A673 (cell line): Measurements from ENCODE around the gene TCF20. TPM values are rescaled to one million over a fixed set of nuclear protein-coding genes. Genes with fewer than 3 reads are reported as not detected.

Experiments used
- BruUV-seq: library from RNA; stranded (reverse); fragments of 400-500 nt; replicated peaks from 2 replicates; lab custom pipeline; 2021; lab: Mats Ljungman, UMichigan
- CTCF ChIA-PET: fragments of 300-600 bp; sonication (Branson Sonifier 250); formaldehyde crosslinking; loops from one replicate; lab custom pipeline; 2022; ENCODE audit warnings: antibody characterized with exemption; lab: Charles Lee
- POLR2A ChIA-PET: fragments of 300-600 bp; sonication (Branson Sonifier 250); formaldehyde crosslinking; loops from one replicate; lab custom pipeline; 2022; ENCODE audit warnings: antibody characterized with exemption; ENCODE audit not compliant: low non-redundant PET; lab: Charles Lee
- DNase-seq: peaks from one replicate; pipeline ENCODE4 v3.0.0-alpha.2; 2015; ENCODE audit warnings: low spot score
- H3K27ac ChIP-seq: fragments of 200-600 bp; sonication (generic); 2 replicates; pipeline ENCODE4 v1.5.1; 2016; ENCODE audit warnings: mixed run types, low read depth, mild to moderate bottlenecking, mixed read lengths, antibody characterized with exemption, low read length; ENCODE audit not compliant: poor library complexity, severe bottlenecking
- H3K27me3 ChIP-seq: fragments of 200-600 bp; sonication (generic); replicated peaks from 2 replicates; pipeline ENCODE4 v1.6.1; 2017; ENCODE audit warnings: mixed run types, low read depth, mild to moderate bottlenecking, mixed read lengths, antibody characterized with exemption, low read length; ENCODE audit not compliant: insufficient read depth, poor library complexity
- H3K36me3 ChIP-seq: fragments of 200-600 bp; sonication (generic); 2 replicates; pipeline ENCODE4 v1.6.1; 2016; ENCODE audit warnings: mixed run types, mild to moderate bottlenecking, mixed read lengths, antibody characterized with exemption, low read length; ENCODE audit not compliant: insufficient read depth, poor library complexity, severe bottlenecking
- H3K4me1 ChIP-seq: fragments of 200-600 bp; sonication (generic); 2 replicates; pipeline ENCODE4 v1.6.1; 2017; ENCODE audit warnings: mixed run types, mild to moderate bottlenecking, mixed read lengths, antibody characterized with exemption, low read length; ENCODE audit not compliant: insufficient read depth, poor library complexity, severe bottlenecking
- H3K4me3 ChIP-seq: fragments of 200-600 bp; sonication (generic); 2 replicates; pipeline ENCODE4 v1.5.1; 2016; ENCODE audit warnings: low read depth, mixed run types, mild to moderate bottlenecking, mixed read lengths, low read length; ENCODE audit not compliant: poor library complexity, severe bottlenecking
- H3K9me3 ChIP-seq: fragments of 200-600 bp; sonication (generic); 2 replicates; pipeline ENCODE4 v1.6.1; 2016; ENCODE audit warnings: mixed run types, low read depth, mild to moderate bottlenecking, mixed read lengths, antibody characterized with exemption, low read length; ENCODE audit not compliant: poor library complexity, severe bottlenecking
- EZH2 ChIP-seq: fragments of 200-600 bp; sonication (generic); IDR thresholded peaks from 2 replicates; pipeline ENCODE4 v1.6.1; 2017; ENCODE audit warnings: borderline replicate concordance, low read depth, mild to moderate bottlenecking, mixed read lengths, antibody characterized with exemption, low read length; ENCODE audit not compliant: poor library complexity, severe bottlenecking
- intact Hi-C: fragments of 100-400 bp; cut with micrococcal nuclease; formaldehyde crosslinking; loops from one replicate; pipeline ENCODE4 v1.10.0; 2022; ENCODE audit not compliant: unreplicated experiment
- total RNA-seq: library from RNA; stranded (reverse); gene quantifications from 2 replicates; pipeline ENCODE4 v1.2.3, GENCODE V29; 2021
- TF ChIP-seq, protein P1 (sequence below): fragments of 300-800, 200-600 bp; sonication (generic); conservative IDR thresholded peaks from 2 replicates; pipeline ENCODE4 v1.5.1; 2017; ENCODE audit warnings: low read depth, mild to moderate bottlenecking, antibody characterized with exemption, low read length, moderate library complexity, mixed read lengths

Gene TCF20
- total RNA-seq, 1 experiment from 2014 or later = 69.3 TPM

DNA sequence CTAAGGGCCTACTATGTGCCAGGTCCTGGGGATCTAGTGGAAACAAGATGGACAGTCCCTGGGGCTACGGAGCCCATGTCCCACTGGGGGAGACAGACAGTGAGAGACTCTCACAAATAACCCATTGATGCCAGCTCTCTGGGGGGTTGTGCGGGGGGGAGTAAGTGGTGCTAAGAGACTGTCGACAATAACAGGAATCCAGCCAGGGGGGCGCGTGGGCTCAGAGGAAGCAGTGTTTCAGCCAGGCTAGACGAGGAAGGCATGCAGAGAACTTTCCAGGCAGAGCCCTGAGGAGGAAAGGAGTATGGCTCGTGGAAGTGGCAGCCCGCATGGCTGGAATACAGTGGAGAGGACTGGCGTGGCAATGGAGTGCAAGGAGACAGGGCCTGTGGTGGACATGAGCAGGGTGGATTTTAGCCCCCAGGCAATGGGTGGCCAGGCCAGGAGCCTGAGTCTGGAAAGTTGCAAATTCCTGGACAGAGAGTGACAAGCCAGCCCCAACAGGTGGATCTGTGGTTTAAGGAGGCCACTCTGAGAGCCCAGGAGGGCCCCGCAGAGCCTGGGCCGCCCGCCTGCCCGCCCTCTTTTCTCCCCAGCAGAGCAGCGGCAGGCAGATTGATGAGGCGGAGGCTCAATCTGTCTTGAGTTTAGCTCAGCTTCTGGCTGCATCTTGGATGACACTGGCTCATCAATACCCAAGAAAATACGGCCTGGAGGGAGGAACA is 40.0 kb upstream of the TCF20 start:
- BruUV-seq = no TSS peak
- no peak for TF ChIP-seq EZH2
- TF ChIP-seq, protein P1, sequence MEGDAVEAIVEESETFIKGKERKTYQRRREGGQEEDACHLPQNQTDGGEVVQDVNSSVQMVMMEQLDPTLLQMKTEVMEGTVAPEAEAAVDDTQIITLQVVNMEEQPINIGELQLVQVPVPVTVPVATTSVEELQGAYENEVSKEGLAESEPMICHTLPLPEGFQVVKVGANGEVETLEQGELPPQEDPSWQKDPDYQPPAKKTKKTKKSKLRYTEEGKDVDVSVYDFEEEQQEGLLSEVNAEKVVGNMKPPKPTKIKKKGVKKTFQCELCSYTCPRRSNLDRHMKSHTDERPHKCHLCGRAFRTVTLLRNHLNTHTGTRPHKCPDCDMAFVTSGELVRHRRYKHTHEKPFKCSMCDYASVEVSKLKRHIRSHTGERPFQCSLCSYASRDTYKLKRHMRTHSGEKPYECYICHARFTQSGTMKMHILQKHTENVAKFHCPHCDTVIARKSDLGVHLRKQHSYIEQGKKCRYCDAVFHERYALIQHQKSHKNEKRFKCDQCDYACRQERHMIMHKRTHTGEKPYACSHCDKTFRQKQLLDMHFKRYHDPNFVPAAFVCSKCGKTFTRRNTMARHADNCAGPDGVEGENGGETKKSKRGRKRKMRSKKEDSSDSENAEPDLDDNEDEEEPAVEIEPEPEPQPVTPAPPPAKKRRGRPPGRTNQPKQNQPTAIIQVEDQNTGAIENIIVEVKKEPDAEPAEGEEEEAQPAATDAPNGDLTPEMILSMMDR = no peak
- ChIA-PET CTCF (no interaction called here), POLR2A (no interaction called here)
- Histone ChIP-seq H3K27me3 (no peaks in the 10 kb centered on the region), H3K36me3 (no peaks in the 10 kb centered on the region), H3K4me1 (peaks cover 48% of the 10 kb centered on the region), H3K27ac (peak overlapping the region; percentile 20), H3K9me3 (no peaks in the 10 kb centered on the region), H3K4me3 (no peak overlapping the region)
- DNase-seq = peak; percentile 67
- intact Hi-C loops = no loop called here

DNA sequence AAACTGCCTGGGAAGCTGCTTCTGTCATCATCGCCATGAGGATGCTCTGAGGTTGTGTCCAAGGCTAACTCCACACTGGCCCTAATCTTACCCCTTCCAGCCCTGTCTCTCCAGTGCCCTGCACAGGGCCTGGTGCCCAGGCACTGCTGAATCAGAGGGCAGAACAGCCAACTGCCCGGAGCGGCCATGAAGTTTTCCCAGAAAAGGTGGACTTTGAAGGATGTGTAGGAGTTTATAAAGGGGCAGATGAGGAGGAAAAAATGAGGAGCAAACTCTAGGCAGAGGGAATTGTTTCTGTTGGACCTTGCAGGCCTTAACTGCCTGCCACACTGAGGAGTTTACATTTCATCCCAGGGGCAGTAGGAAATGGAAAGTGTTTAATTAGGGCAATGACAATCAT is 39.4 kb upstream of the TCF20 start:
- intact Hi-C loops = no loop called here
- H3K36me3 ChIP-seq = no peaks in the 10 kb centered on the region
- CTCF ChIA-PET = no interaction called here

DNA sequence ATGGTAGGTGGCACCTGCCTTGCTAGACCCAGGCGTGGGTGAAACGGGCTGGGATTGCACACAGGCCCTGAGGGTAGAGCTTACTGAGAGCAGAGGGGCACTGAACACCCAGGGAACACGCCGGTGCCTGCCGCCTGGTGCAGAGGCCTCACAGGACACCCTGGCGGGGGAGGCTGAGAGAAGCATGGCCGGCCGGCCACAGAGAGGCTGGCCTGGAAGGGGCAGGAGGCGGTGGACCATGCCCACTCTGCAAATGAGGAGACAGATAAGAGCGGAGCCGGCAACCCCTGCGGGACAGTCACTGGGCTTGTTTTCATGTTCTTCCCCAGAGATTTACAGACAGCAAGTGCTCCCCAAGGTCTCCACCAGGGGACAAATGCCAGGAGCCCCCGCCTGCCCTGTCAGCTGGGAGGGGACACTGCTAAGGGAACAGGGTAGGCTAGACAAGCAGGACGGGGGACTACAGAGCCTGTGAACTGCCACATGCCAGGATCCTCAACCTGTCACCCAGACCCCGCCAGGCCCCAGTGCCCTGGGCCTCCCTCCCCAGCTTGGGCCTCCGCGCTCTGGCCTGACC is 38.5 kb upstream of the TCF20 start:
- TF ChIP-seq, protein P1 = no peak
- no peak for TF ChIP-seq EZH2
- no peak for DNase-seq
- BruUV-seq = no TSS peak

More for the DNA sequence above, 39.4 kb upstream of the TCF20 start:
- no TSS peak for BruUV-seq
- Histone ChIP-seq H3K27me3 (no peaks in the 10 kb centered on the region), H3K27ac (no peak overlapping the region), H3K4me1 (peaks cover 44% of the 10 kb centered on the region), H3K4me3 (no peak overlapping the region), H3K9me3 (no peaks in the 10 kb centered on the region)
- POLR2A ChIA-PET = no interaction called here
- TF ChIP-seq, protein P1 = no peak
- no peak for TF ChIP-seq EZH2
- DNase-seq = no peak

More for the DNA sequence above, 38.5 kb upstream of the TCF20 start:
- ChIA-PET CTCF (no interaction called here), POLR2A (no interaction called here)
- H3K36me3 ChIP-seq = no peaks in the 10 kb centered on the region
- intact Hi-C loops = no loop called here
- no peak overlapping the region for H3K4me3 ChIP-seq
- no peaks in the 10 kb centered on the region for H3K27me3 ChIP-seq
- H3K9me3 ChIP-seq = no peaks in the 10 kb centered on the region
- no peak overlapping the region for H3K27ac ChIP-seq
- peaks cover 39% of the 10 kb centered on the region for H3K4me1 ChIP-seq
